Stimulated activated CD4-positive, alpha-beta T cell treated with anti-CD3 and anti-CD28 coated beads, Interleukin-15, amount 100 ng/mL, for 24 hours (primary cell): ENCODE measurements around the gene ALS2CL.
A peak's percentile ranks its signal among the peaks of the same experiment; 100 is the strongest.
"Not testable (repeated sequence)": the region's sequence is repeated elsewhere in the genome, so short reads cannot be mapped to it uniquely, and the experiment has no call there.

ENCODE experiments used
- DNase-seq: peaks from one replicate; pipeline ENCODE4 v3.0.0-alpha.2; 2020

Gene ALS2CL

GRCh38 chr3:46693038-46693891 is at the start of gene ALS2CL:
Gene ALS2CL (minus strand): TSS chr3:46693679. CDS start chr3:46689440, 4,239 bp downstream.
- DNase-seq: peak; percentile 71

GRCh38 chr3:46742992-46743585 is 49.6 kb upstream of the ALS2CL start:
- DNase-seq: no peak

GRCh38 chr3:46739565-46739964 is 46.1 kb upstream of the ALS2CL start:
- not testable (repeated sequence) for DNase-seq

GRCh38 chr3:46737329-46737731 is 43.9 kb upstream of the ALS2CL start:
- DNase-seq: no peak

- DNase-seq: no peak
Observed at GRCh38 chr3:46736006-46736872, 42.8 kb upstream of the ALS2CL start.

GRCh38 chr3:46734773-46735172 is 41.3 kb upstream of the ALS2CL start:
- no peak for DNase-seq

- no peak for DNase-seq
Observed at GRCh38 chr3:46733026-46733800, 39.7 kb upstream of the ALS2CL start.

- DNase-seq: no peak
Observed at GRCh38 chr3:46731795-46732194, 38.3 kb upstream of the ALS2CL start.

- no peak for DNase-seq
Observed at GRCh38 chr3:46730819-46731218, 37.3 kb upstream of the ALS2CL start.

- DNase-seq: no peak
Observed at GRCh38 chr3:46729038-46729437, 35.6 kb upstream of the ALS2CL start.

- DNase-seq: no peak
Observed at GRCh38 chr3:46725621-46726314, 32.3 kb upstream of the ALS2CL start.

- DNase-seq: no peak
Observed at GRCh38 chr3:46724424-46724823, 30.9 kb upstream of the ALS2CL start.

- no peak for DNase-seq
Observed at GRCh38 chr3:46722443-46722842, 29.0 kb upstream of the ALS2CL start.

GRCh38 chr3:46721009-46721408 is 27.5 kb upstream of the ALS2CL start:
- DNase-seq: no peak

- DNase-seq: no peak
Observed at GRCh38 chr3:46719735-46720271, 26.3 kb upstream of the ALS2CL start.

GRCh38 chr3:46719044-46719565 is 25.6 kb upstream of the ALS2CL start:
- no peak for DNase-seq

GRCh38 chr3:46717447-46718231 is 24.2 kb upstream of the ALS2CL start, which contains the start of gene PRSS50:
Gene PRSS50 (minus strand): TSS chr3:46717869. CDS start chr3:46717824, 45 bp downstream.
- peak; percentile 54 for DNase-seq

- DNase-seq: no peak
Observed at GRCh38 chr3:46716461-46717441, 23.3 kb upstream of the ALS2CL start.

- DNase-seq: no peak
Observed at GRCh38 chr3:46715507-46716175, 22.2 kb upstream of the ALS2CL start.
